ENCODE measurements around the gene APOA4. TPM values are rescaled to one million over a fixed set of nuclear protein-coding genes. Genes with fewer than 3 reads are reported as not detected.

The APOA4 gene
- total and polyA plus RNA-seq, 2 of the 13 experiments (the other 11 are each of a cell fraction or from before 2014, with no cell fraction given): 3.8 to 7.2 TPM

- TF ChIP-seq, protein P1, sequence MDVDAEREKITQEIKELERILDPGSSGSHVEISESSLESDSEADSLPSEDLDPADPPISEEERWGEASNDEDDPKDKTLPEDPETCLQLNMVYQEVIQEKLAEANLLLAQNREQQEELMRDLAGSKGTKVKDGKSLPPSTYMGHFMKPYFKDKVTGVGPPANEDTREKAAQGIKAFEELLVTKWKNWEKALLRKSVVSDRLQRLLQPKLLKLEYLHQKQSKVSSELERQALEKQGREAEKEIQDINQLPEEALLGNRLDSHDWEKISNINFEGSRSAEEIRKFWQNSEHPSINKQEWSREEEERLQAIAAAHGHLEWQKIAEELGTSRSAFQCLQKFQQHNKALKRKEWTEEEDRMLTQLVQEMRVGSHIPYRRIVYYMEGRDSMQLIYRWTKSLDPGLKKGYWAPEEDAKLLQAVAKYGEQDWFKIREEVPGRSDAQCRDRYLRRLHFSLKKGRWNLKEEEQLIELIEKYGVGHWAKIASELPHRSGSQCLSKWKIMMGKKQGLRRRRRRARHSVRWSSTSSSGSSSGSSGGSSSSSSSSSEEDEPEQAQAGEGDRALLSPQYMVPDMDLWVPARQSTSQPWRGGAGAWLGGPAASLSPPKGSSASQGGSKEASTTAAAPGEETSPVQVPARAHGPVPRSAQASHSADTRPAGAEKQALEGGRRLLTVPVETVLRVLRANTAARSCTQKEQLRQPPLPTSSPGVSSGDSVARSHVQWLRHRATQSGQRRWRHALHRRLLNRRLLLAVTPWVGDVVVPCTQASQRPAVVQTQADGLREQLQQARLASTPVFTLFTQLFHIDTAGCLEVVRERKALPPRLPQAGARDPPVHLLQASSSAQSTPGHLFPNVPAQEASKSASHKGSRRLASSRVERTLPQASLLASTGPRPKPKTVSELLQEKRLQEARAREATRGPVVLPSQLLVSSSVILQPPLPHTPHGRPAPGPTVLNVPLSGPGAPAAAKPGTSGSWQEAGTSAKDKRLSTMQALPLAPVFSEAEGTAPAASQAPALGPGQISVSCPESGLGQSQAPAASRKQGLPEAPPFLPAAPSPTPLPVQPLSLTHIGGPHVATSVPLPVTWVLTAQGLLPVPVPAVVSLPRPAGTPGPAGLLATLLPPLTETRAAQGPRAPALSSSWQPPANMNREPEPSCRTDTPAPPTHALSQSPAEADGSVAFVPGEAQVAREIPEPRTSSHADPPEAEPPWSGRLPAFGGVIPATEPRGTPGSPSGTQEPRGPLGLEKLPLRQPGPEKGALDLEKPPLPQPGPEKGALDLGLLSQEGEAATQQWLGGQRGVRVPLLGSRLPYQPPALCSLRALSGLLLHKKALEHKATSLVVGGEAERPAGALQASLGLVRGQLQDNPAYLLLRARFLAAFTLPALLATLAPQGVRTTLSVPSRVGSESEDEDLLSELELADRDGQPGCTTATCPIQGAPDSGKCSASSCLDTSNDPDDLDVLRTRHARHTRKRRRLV (CRISPR knock-in tag; IDR thresholded peaks at IDR 0.05): 0 out of 2 replicates have a peak, but pooled peaks have one; percentile 46
- TF ChIP-seq ZNF549 (CRISPR knock-in tag; IDR thresholded peaks at IDR 0.05) (no peak), MBD4 (IDR thresholded peaks at IDR 0.05; ENCODE audit: borderline replicate concordance, low read length) (no peak), HIC2 (CRISPR knock-in tag; IDR thresholded peaks at IDR 0.05; ENCODE audit: low read depth) (peak; percentile 72; the same call in 1 of the 2 replicates), ZNF670 (CRISPR knock-in tag; IDR thresholded peaks at IDR 0.05; ENCODE audit: borderline replicate concordance) (peak; percentile 72; the same call in 1 of the 2 replicates), ZNF160 (CRISPR knock-in tag; IDR thresholded peaks at IDR 0.05) (0 out of 2 replicates have a peak, but pooled peaks have one; percentile 45), ZNF777 (CRISPR knock-in tag; IDR thresholded peaks at IDR 0.05) (peak; percentile 40; the same call in 1 of the 2 replicates), RXRA (CRISPR knock-in tag; IDR thresholded peaks at IDR 0.05) (peak; percentile 74), ZNF441 (CRISPR knock-in tag; IDR thresholded peaks at IDR 0.05; ENCODE audit: borderline replicate concordance) (no peak), NFKB2 (CRISPR knock-in tag; IDR thresholded peaks at IDR 0.05; ENCODE audit: borderline replicate concordance) (no peak), ZNF264 (CRISPR knock-in tag; IDR thresholded peaks at IDR 0.05) (peak; percentile 75), THRA (CRISPR knock-in tag; IDR thresholded peaks at IDR 0.05; ENCODE audit: borderline replicate concordance) (peak; percentile 25; the same call in 1 of the 2 replicates), ZNF501 (CRISPR knock-in tag; IDR thresholded peaks at IDR 0.05) (peak; percentile 61; the same call in 1 of the 2 replicates), ATF1 (CRISPR knock-in tag; IDR thresholded peaks at IDR 0.05) (no peak), PHF8 (CRISPR knock-in tag; IDR thresholded peaks at IDR 0.05) (0 out of 2 replicates have a peak, but pooled peaks have one; percentile 28)
- TF ChIP-seq, protein P2, sequence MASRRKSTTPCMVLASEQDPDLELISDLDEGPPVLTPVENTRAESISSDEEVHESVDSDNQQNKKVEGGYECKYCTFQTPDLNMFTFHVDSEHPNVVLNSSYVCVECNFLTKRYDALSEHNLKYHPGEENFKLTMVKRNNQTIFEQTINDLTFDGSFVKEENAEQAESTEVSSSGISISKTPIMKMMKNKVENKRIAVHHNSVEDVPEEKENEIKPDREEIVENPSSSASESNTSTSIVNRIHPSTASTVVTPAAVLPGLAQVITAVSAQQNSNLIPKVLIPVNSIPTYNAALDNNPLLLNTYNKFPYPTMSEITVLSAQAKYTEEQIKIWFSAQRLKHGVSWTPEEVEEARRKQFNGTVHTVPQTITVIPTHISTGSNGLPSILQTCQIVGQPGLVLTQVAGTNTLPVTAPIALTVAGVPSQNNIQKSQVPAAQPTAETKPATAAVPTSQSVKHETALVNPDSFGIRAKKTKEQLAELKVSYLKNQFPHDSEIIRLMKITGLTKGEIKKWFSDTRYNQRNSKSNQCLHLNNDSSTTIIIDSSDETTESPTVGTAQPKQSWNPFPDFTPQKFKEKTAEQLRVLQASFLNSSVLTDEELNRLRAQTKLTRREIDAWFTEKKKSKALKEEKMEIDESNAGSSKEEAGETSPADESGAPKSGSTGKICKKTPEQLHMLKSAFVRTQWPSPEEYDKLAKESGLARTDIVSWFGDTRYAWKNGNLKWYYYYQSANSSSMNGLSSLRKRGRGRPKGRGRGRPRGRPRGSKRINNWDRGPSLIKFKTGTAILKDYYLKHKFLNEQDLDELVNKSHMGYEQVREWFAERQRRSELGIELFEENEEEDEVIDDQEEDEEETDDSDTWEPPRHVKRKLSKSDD (CRISPR knock-in tag; IDR thresholded peaks at IDR 0.05; ENCODE audit: low read depth): no peak
Measured at GRCh38 chr11:116840746-116841296, 17.7 kb upstream of the APOA4 start (continued).

Data from HepG2 (cell line).